GM19455 (cell line): ENCODE results near the gene DNAJB2.
"Not testable (repeated sequence)": the region's sequence is repeated elsewhere in the genome, so short reads cannot be mapped to it uniquely, and the experiment has no call there.

Experiments
- ATAC-seq: cut with Tn5 transposase; IDR thresholded peaks from one replicate; pipeline ENCODE4 v1.9.1; 2021; ENCODE audit not compliant: unreplicated experiment

DNAJB2 gene

GRCh38 chr2:219284501-219285372 is 5.6 kb downstream of the DNAJB2 start:
- ATAC-seq: no peak

GRCh38 chr2:219285373-219285735 is 6.2 kb downstream of the DNAJB2 start:
- no peak for ATAC-seq

- ATAC-seq: no peak
These were observed 6.8 kb downstream of the DNAJB2 start for GRCh38 chr2:219285894-219286425.

GRCh38 chr2:219286436-219287115 is 7.4 kb downstream of the DNAJB2 start:
- ATAC-seq: no peak

DNA sequence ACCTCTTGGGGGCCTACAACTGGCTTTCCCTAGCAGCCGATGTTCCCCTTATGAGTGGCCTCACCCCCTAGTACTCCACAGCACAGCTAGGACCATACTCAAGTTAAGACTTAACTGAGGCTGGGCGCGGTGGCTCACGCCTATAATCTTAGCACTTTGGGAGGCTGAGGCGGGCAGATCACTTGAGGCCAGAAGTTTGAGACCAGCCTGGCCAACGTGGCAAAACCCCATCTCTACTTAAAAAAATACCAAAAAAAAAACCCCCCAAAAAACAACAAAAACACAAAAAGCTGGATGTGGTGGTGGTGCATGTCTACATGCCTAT is 7.9 kb downstream of the DNAJB2 start:
- not testable (repeated sequence) for ATAC-seq

GRCh38 chr2:219287580-219288265 is 8.6 kb downstream of the DNAJB2 start:
- no peak for ATAC-seq

DNA sequence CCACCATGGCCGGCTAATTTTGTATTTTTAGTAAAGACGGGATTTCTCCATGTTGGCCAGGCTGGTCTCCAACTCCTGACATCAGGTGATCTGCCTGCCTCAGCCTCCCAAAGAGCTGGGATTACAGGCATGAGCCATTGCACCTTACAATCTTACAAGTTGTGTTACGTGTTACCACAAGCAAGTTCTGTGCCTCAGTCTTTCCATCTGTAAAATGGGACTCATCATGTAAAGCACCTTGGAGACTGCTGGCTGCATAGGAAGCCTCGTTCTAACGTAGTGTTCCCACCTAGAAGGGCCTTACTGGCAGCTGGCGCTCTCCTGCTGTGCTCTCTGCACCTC is 10.0 kb downstream of the DNAJB2 start:
- ATAC-seq: no peak

DNA sequence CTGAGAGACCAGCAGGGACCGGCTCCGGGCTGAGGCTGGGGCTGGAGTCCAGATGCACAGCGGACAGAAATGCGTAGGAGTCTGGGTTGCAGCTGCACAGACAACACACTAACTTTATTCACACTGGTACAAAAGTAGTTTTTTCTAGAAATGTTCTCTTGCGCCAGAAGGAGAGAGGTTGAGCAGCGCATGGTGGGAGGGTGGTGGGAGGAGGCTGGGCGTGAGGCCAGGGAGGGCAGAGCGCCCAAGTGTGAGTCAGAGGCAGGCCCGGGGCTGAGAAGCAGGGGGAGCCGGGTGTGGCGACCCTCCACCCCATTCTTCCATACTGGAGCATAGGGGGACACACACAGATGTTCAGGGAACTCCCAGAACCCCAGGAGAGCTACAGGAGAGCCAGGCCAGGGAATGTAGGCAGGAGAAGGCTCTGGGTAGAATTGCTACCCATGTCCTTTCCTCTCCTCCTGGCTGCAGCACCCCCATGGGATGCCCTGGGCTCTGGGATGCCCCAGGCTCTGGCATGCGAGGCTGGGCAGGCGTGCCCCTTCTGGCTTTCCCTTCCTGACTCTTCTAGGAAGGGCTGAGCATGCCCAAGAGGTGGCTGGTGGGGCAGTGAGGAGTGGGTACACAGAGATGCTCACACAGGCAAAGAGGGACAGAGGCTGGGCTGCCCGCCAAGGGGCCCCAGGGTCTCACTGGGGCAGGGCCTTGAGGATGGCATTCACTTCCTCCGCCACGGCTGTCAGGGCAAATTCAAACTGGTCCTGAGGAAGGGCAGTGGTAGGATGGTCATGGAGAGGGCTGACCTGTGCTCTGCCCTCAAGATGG is 10.6 kb downstream of the DNAJB2 start:
- no peak for ATAC-seq

DNA sequence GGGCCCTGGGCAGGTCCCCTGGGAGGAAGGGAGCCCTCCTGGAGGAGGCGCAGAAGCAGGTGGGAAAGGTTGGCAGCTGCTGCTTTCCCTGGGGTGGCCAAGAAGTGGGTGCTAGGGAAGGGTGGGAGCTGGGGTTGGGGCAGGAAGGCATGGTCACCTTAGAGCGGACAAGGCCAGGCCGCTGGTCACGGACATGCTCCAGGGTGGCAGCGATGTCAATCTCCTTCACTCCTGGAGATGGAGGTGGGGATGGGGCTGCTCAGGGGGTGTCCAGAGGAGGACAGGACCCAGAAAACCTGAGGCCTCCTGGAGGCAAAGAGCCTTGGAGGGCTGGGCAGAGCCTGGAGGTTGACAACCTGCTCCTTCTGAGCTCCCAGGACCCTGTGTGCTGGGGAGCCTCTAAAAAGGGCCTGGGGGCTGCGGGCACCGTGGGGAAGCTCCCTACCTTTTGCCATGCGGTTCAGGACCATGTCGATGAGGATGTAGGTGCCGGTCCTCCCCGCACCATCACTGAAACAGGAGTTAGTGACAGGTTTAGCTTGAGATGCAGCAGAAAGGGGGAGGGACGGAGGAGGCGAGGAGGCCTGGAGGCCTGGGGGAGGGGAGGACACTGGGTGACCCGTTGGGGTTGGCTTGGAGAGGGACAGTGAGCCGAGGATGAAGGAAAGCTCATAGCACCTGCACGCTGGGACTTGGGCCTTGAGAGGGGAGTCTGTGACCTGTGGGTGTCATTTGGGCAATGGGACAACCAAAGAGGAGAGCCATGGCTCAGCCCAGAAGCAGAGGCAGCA is 11.4 kb downstream of the DNAJB2 start:
- ATAC-seq: no peak

GRCh38 chr2:219291394-219291793 is 12.2 kb downstream of the DNAJB2 start:
- ATAC-seq: no peak

GRCh38 chr2:219291910-219292490 is 12.8 kb downstream of the DNAJB2 start:
- ATAC-seq: no peak

DNA sequence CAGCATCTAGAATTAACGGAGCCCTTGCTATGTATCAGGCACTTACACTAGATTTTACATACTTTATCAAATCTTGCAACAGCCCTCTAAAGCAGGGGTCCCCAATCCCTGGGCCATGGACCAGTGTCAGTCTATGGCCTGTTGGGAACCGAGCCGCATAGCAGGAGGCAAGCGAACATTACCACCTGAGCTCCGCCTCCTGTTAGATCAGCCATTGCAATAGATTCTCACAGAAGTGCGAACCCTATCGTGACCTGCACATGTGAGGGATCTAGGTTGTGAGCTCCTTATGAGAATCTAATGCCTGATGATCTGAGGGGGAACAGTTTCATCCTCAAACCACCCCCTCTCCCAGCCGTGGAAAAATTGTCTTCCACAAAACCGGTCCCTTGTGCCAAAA is 13.4 kb downstream of the DNAJB2 start:
- no peak for ATAC-seq

DNA sequence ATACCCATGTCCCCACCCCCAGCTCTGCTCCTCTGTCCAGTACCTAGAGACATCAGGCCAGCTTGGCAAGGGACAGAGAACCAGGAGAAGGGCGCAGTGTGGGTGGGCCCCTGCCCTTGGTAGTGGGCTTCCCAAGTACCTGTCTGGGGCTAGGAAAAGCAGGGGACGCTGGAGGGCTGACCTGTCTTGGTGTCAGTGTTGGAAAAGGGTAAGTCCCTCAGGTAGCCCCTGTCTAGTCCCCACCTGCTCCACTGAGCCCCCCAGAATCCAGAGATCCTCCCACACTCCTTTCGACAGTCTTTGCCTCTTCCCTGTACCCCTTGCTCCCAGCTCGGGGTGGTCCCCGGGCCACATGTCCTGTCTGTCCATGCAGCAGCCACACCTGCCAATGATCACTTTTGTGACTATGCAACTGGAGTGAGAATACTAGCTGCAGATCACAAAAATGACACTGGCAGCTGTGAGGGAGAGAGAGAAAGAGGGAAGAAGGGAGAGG is 14.6 kb downstream of the DNAJB2 start:
- no peak for ATAC-seq

- ATAC-seq: peak; percentile 88
These were observed 15.5 kb downstream of the DNAJB2 start for GRCh38 chr2:219294356-219295351.

DNA sequence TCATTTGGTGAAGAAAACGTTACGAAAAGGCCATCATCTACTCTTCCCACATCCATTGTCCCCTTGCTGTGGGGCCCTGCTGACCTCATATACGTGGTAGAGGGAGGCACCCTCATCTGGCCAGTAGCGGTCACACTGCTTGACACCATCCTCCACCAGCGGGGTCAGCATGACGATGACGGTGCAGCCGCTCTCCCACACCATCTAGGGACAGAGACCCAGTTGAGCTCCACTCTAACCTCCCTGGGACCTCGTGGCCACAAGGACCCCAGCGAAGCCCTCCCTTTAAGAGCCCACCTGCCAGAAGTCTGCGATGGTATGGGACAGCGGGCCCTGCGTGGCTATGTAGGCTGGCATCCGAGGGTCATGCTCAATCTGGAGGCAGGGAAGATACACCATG is 17.0 kb downstream of the DNAJB2 start:
- no peak for ATAC-seq

DNA sequence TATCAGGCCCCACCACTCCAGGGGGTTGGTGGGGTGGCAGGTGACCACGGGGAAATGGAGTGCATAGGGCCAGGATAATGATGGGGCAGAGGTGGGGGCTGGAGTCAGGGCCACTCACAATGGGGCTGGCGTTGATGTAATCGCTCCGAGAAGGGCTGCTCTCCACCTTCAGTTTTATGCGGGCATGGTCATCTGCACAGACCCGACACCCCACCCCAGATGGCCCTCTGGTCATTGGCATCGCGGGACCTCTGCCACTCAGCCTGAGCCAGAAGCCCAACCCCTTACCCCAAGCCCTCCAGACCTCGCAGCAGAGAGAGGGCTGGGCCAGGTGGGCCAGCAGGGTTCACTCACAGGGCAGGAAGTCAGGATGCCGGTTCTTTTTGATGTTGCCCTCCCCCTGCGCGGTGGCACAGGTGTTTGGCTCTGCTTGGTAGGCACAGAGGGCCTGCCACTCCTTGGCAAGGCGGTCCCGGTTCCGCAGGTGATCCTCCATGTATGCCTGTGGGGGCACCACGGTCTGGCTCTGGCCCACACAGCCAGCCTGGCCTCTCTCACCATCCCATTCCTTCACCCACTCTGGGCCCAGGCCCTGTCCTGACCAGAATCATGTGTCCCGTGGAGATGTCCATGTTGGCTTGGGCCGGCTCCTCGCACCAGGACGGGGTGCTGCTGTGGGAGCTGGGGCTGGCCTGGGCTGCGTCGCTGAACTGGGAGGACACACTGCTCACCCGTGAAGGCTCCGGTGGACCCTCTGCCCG is 17.6 kb downstream of the DNAJB2 start:
- no peak for ATAC-seq

- no peak for ATAC-seq
These were observed 18.7 kb downstream of the DNAJB2 start for GRCh38 chr2:219297766-219298456.
